ENCODE data around the gene OSBP2.

OSBP2 gene

DNA sequence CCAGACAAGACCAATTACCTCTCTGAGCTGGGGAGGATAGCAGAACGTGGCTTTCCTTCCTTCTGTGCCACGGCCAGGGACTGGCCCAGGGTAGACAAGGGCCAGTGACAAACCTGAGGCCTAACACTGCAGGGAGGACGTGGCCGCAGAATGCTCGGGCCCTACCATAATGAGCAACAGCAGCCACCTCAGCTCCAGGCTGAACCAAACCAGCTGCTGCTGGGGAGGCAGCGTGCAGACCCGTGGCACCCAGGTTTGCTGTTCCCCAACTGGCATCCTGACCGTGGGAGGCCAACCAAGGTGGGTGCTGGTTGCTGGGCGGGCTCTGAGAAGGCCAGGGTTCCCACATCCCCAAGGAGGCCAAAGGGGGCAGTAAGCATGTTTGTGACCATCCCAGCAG, 190.9 kb downstream of the OSBP2 start:
- no peak for FAIRE-seq
- TF ChIP-seq, protein P1, sequence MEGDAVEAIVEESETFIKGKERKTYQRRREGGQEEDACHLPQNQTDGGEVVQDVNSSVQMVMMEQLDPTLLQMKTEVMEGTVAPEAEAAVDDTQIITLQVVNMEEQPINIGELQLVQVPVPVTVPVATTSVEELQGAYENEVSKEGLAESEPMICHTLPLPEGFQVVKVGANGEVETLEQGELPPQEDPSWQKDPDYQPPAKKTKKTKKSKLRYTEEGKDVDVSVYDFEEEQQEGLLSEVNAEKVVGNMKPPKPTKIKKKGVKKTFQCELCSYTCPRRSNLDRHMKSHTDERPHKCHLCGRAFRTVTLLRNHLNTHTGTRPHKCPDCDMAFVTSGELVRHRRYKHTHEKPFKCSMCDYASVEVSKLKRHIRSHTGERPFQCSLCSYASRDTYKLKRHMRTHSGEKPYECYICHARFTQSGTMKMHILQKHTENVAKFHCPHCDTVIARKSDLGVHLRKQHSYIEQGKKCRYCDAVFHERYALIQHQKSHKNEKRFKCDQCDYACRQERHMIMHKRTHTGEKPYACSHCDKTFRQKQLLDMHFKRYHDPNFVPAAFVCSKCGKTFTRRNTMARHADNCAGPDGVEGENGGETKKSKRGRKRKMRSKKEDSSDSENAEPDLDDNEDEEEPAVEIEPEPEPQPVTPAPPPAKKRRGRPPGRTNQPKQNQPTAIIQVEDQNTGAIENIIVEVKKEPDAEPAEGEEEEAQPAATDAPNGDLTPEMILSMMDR (IDR thresholded peaks at IDR 0.05; ENCODE audit: insufficient read depth, missing control alignments): no peak
- no peak for DNase-seq (ENCODE audit: insufficient read length, low spot score)

DNA sequence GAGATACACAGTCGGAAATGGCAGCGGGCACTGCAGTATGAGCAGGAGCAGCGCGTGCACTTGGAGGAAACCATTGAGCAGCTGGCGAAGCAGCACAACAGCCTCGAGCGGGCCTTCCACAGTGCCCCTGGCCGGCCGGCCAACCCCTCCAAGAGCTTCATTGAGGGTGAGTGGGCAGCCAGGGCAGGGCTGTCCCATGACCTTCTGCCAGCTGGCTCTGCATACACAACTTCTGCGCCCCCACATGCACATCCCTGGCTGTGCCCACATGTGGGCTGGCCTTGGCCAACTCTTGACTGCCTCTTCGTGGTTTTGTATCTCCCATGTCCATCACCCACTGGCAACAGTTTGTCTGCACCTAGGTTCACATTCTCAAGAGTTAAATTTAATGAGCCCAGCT, 192.8 kb downstream of the OSBP2 start:
- TF ChIP-seq, protein P1 (IDR thresholded peaks at IDR 0.05; ENCODE audit: insufficient read depth, missing control alignments): no peak
- DNase-seq (ENCODE audit: insufficient read length, low spot score) (no peak), FAIRE-seq (no peak)

- FAIRE-seq (no peak), DNase-seq (ENCODE audit: insufficient read length, low spot score) (no peak)
- TF ChIP-seq, protein P1 (IDR thresholded peaks at IDR 0.05; ENCODE audit: insufficient read depth, missing control alignments): no peak
Measured at GRCh38 chr22:30887861-30888260, 193.2 kb downstream of the OSBP2 start.

DNA sequence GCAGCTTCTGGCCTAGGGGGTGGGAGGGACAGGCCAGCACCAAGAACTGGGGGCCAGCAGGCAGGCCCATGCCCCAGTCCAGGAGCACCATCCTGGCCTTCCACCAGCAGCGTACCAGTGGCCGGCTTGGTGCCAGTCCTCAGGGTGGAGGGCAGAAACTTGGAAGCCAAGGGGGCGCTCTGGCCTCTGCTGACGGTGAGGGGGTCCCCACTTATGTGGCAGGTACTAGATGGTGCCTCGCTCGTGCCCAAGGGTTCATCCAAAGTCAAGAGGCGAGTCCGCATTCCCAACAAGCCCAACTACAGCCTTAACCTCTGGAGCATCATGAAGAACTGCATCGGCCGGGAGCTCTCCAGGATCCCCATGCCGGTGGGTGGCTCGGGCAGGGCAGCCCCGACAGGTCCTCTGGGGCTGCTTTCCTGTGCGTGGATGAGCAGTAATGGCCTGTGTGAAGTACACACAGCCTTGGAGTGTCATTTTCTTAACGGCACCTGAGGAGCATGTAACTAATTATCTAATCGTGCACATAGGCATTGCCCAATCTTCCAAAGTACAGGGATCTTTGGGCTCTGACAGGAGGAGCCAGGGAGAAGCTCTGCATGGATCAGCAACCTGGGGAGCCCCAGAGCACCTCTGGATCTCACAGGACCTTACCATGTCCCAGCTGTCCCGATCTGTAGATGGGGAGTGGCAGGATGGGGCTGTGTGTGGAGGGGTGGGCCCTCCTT, 194.8 kb downstream of the OSBP2 start:
- TF ChIP-seq, protein P1 (IDR thresholded peaks at IDR 0.05; ENCODE audit: insufficient read depth, missing control alignments): no peak
- FAIRE-seq: no peak
- no peak for DNase-seq (ENCODE audit: insufficient read length, low spot score)

GRCh38 chr22:30889996-30890480, 195.4 kb downstream of the OSBP2 start:
- DNase-seq (ENCODE audit: insufficient read length, low spot score): no peak
- TF ChIP-seq, protein P1 (IDR thresholded peaks at IDR 0.05; ENCODE audit: insufficient read depth, missing control alignments): no peak
- no peak for FAIRE-seq

DNA sequence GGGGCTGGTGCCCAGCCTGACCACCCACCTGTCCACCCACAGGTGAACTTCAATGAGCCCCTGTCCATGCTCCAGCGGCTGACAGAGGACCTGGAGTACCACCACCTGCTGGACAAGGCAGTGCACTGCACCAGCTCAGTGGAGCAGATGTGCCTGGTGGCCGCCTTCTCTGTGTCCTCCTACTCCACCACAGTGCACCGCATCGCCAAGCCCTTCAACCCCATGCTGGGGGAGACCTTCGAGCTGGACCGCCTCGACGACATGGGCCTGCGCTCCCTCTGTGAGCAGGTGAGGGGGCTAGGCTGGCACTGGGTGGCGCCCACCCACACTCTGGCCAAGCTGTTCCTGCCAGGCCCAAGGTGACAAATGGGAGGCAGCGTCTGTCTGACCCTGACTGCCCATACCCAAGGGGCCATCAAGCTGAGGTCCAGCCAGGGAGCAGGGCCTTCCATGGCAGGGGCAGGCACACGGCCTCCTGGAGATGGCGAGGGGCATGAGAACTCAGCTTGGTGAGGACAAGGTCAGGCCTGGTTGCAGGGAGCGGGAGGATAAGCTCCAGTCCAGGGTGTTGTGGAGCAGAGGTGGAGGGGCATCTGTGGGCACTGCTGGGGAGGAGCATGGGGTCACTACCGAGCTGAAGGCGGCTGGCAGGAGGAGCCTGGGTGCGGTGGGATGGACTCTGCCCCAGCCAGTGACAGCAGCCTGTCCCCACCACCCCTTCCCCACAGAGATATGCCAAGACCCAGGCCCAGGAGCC, 196.2 kb downstream of the OSBP2 start:
- FAIRE-seq (no peak), DNase-seq (ENCODE audit: insufficient read length, low spot score) (no peak)

More for the DNA sequence above, 196.2 kb downstream of the OSBP2 start:
- TF ChIP-seq, protein P1 (IDR thresholded peaks at IDR 0.05; ENCODE audit: insufficient read depth, missing control alignments): peak; percentile 69
